GM10248 (cell line): Measurements from ENCODE around the gene FOSL2.

Source experiments
- CTCF ChIA-PET: fragments of 300-600 bp; sonication (Branson Sonifier 250); formaldehyde crosslinking; extraction: SDS; loops from one replicate; lab custom pipeline; 2021; ENCODE audit warnings: antibody characterized with exemption; lab: Yijun Ruan, JAX
- POLR2A ChIA-PET: fragments of 350-650 bp; sonication (Branson Sonifier 250); formaldehyde crosslinking; extraction: SDS; loops from one replicate; lab custom pipeline; 2020; ENCODE audit warnings: antibody characterized with exemption; lab: Yijun Ruan, JAX
- DNase-seq: peaks from one replicate; pipeline ENCODE4 v3.0.0; 2012; ENCODE audit errors: extremely low spot score
- CTCF ChIP-seq: IDR thresholded peaks from 2 replicates; pipeline ENCODE4 v1.5.1; 2012; ENCODE audit warnings: mild to moderate bottlenecking, low read depth; ENCODE audit errors: extremely low read depth, missing control alignments, control extremely low read depth

FOSL2 gene

GRCh38 chr2:28439127-28439526 lies 46.5 kb downstream of the FOSL2 start:
- POLR2A ChIA-PET = no interaction called here
- TF ChIP-seq CTCF = no peak
- DNase-seq = no peak
- CTCF ChIA-PET = no interaction called here

GRCh38 chr2:28439763-28440162 lies 47.1 kb downstream of the FOSL2 start:
- ChIA-PET CTCF (no interaction called here), POLR2A (no interaction called here)
- DNase-seq = no peak
- no peak for TF ChIP-seq CTCF

- POLR2A ChIA-PET = no interaction called here
Observed at GRCh38 chr2:28442328-28442727, 49.7 kb downstream of the FOSL2 start.

GRCh38 chr2:28444956-28445355 lies 52.3 kb downstream of the FOSL2 start:
- ChIA-PET CTCF (interaction anchor here (0.6 to 2.2 kb wide), 4 partner anchors 8 to 761 kb away, joined by 3 to 9 read pairs (median 4); no protein-coding TSS in a partner anchor), POLR2A (no interaction called here)
- no peak for DNase-seq
- TF ChIP-seq CTCF = no peak

More at GRCh38 chr2:28442328-28442727, 49.7 kb downstream of the FOSL2 start:
- no peak for TF ChIP-seq CTCF
- no peak for DNase-seq
- CTCF ChIA-PET = no interaction called here

DNA sequence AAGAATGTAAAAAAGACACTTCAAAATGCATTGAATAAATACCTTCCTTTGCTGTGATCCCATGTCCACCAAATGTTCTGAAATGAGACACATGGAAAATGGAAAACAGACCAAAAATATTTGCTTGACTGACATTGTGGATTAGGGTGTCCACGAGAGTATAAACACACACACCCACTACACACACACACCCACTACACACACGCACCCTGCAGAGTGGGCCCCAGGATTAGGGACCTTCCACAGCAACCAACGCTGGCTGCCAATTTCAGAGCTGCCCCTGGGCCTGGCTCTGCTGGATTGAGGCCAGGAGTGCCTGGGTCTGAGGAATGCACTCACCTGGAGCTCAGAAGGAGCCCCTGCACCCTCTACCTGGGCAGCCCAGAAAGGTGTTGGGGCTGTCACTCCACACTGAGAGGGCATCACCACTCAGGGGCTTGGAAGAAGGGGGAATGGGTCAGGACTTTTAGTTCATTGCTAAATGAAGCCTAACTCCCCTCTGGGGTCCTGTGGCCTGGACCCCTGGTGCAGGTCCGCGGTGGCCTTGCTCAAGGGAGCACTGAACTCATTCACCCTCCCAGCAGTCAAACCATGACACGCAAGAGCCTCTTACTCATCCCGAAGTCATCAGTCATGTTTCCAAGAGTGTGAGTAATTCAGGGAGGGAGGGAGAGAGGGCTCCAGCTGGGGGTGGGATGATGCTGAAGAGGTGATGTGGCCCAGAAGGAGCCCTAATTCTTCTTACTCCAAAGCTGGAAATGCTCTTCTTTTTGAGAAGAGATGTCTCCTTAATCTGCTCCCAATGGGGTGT lies 53.0 kb downstream of the FOSL2 start:
- no peak for DNase-seq
- CTCF ChIA-PET = interaction anchor here (0.8 to 1.9 kb wide), 2 partner anchors 677 to 742 kb away, joined by 3 to 5 read pairs; no protein-coding TSS in a partner anchor
- TF ChIP-seq CTCF = no peak
- POLR2A ChIA-PET = no interaction called here

GRCh38 chr2:28446531-28446930 lies 53.9 kb downstream of the FOSL2 start:
- no peak for DNase-seq
- ChIA-PET CTCF (interaction anchor here (0.8 to 1.9 kb wide), 2 partner anchors 678 to 743 kb away, joined by 3 to 5 read pairs; no protein-coding TSS in a partner anchor), POLR2A (no interaction called here)
- no peak for TF ChIP-seq CTCF
